IMR-90 (cell line): ENCODE results near the gene EHMT1. TPM values are rescaled to one million over a fixed set of nuclear protein-coding genes. Genes with fewer than 3 reads are reported as not detected.

Experiments
- ATAC-seq: fragments of 200-7000 bp; cut with Tn5 transposase; 2 replicates; pipeline ENCODE4 v1.9.1; 2020; ENCODE audit warnings: low read depth, mild to moderate bottlenecking, moderate library complexity
- BruUV-seq: library from RNA; stranded (reverse); fragments of 400-500 nt; replicated peaks from 2 replicates; lab custom pipeline; 2021; lab: Mats Ljungman, UMichigan
- CTCF ChIA-PET: fragments of 300-600 bp; formaldehyde crosslinking; extraction: SDS; loops from one replicate; lab custom pipeline; 2021; ENCODE audit warnings: antibody characterized with exemption; lab: Yijun Ruan, JAX
- POLR2A ChIA-PET: fragments of 300-600 bp; sonication (Branson Sonifier 250); formaldehyde crosslinking; loops from one replicate; lab custom pipeline; 2022; ENCODE audit warnings: antibody characterized with exemption; ENCODE audit not compliant: unreplicated experiment; lab: Charles Lee
- DNase-seq: peaks from one replicate; pipeline ENCODE4 v3.0.0; 2013
- H2AFZ ChIP-seq: replicated peaks from 2 replicates; pipeline ENCODE3; 2013; ENCODE audit warnings: low read length, mild to moderate bottlenecking; ENCODE audit not compliant: poor library complexity
- H2AK5ac ChIP-seq: 2 replicates; pipeline ENCODE4 v1.6.1; 2013; ENCODE audit warnings: low read depth, low read length, inconsistent platforms
- H2AK9ac ChIP-seq: replicated peaks from 2 replicates; pipeline ENCODE3; 2013; ENCODE audit warnings: mild to moderate bottlenecking, low read depth, low read length, moderate library complexity; ENCODE audit not compliant: poor library complexity
- H2BK120ac ChIP-seq: 2 replicates; pipeline ENCODE4 v1.6.1; 2013; ENCODE audit warnings: low read depth, low read length, inconsistent platforms
- H2BK15ac ChIP-seq: 3 replicates; pipeline ENCODE4 v1.6.1; 2013; ENCODE audit warnings: low read depth, low read length, inconsistent platforms
- H2BK20ac ChIP-seq: 2 replicates; pipeline ENCODE4 v1.6.1; 2013; ENCODE audit warnings: low read depth, mild to moderate bottlenecking, inconsistent platforms, low read length, moderate library complexity
- H2BK5ac ChIP-seq: 2 replicates; pipeline ENCODE4 v1.6.1; 2013; ENCODE audit warnings: mild to moderate bottlenecking, low read depth, low read length, inconsistent platforms; ENCODE audit not compliant: poor library complexity, severe bottlenecking
- H3K14ac ChIP-seq: replicated peaks from 2 replicates; pipeline ENCODE4 v1.6.1; 2013; ENCODE audit warnings: low read depth, low read length, inconsistent platforms
- H3K18ac ChIP-seq: 2 replicates; pipeline ENCODE4 v1.6.1; 2013; ENCODE audit warnings: low read depth, low read length, control low read depth
- H3K23ac ChIP-seq: 2 replicates; pipeline ENCODE4 v1.6.1; 2013; ENCODE audit warnings: low read depth, low read length, inconsistent platforms
- H3K27ac ChIP-seq: 2 replicates; pipeline ENCODE4 v1.5.1; 2013; ENCODE audit warnings: mild to moderate bottlenecking, control low read depth, low read length; ENCODE audit not compliant: insufficient read depth
- H3K27me3 ChIP-seq: 2 replicates; pipeline ENCODE4 v1.6.1; 2013; ENCODE audit warnings: low read length; ENCODE audit not compliant: control insufficient read depth, insufficient read depth
- H3K36me3 ChIP-seq: 2 replicates; pipeline ENCODE4 v1.6.1; 2013; ENCODE audit warnings: low read length, mixed read lengths; ENCODE audit not compliant: control insufficient read depth, insufficient read depth
- H3K4ac ChIP-seq: 2 replicates; pipeline ENCODE4 v1.6.1; 2013; ENCODE audit warnings: low read depth, low read length, inconsistent platforms
- H3K4me1 ChIP-seq: 2 replicates; pipeline ENCODE4 v1.6.1; 2013; ENCODE audit warnings: low read length, mixed read lengths; ENCODE audit not compliant: control insufficient read depth, insufficient read depth
- H3K4me2 ChIP-seq: 2 replicates; pipeline ENCODE4 v1.6.1; 2013; ENCODE audit warnings: low read depth, mild to moderate bottlenecking, control low read depth, low read length, moderate library complexity
- H3K4me3 ChIP-seq: 2 replicates; pipeline ENCODE4 v1.5.1; 2013; ENCODE audit warnings: low read depth, mild to moderate bottlenecking, control low read depth, low read length, moderate library complexity; ENCODE audit not compliant: insufficient read depth
- H3K56ac ChIP-seq: 2 replicates; pipeline ENCODE4 v1.6.1; 2013; ENCODE audit warnings: low read length, inconsistent platforms; ENCODE audit not compliant: insufficient read depth; ENCODE audit errors: extremely low read depth
- H3K79me1 ChIP-seq, 2 experiments: 2 replicates each; pipeline ENCODE4 v1.6.1; 2013; ENCODE audit warnings: low read length in 2 of 2, inconsistent platforms in 1 of 2, low read depth in 1 of 2
- H3K9ac ChIP-seq: 2 replicates; pipeline ENCODE4 v1.6.1; 2013; ENCODE audit warnings: low read depth, low read length, control low read depth
- H3K9me1 ChIP-seq: 2 replicates; pipeline ENCODE4 v1.6.1; 2013; ENCODE audit warnings: low read length, inconsistent platforms; ENCODE audit not compliant: insufficient read depth
- H3K9me3 ChIP-seq: 2 replicates; pipeline ENCODE4 v1.6.1; 2013; ENCODE audit warnings: low read length; ENCODE audit not compliant: control insufficient read depth, insufficient read depth
- H4K20me1 ChIP-seq: 2 replicates; pipeline ENCODE4 v1.6.1; 2013; ENCODE audit warnings: low read length, inconsistent platforms; ENCODE audit not compliant: insufficient read depth
- H4K5ac ChIP-seq: 2 replicates; pipeline ENCODE4 v1.6.1; 2013; ENCODE audit warnings: mild to moderate bottlenecking, low read depth, low read length, control low read depth
- H4K8ac ChIP-seq, 2 experiments: 2 replicates each; pipeline ENCODE4 v1.6.1; 2013; ENCODE audit warnings: low read depth in 2 of 2, low read length in 2 of 2, control low read depth in 1 of 2, inconsistent platforms in 1 of 2
- H4K91ac ChIP-seq: 2 replicates; pipeline ENCODE4 v1.6.1; 2013; ENCODE audit warnings: low read depth, low read length, inconsistent platforms; ENCODE audit not compliant: insufficient read depth
- FOS ChIP-seq: fragments of 150-350 bp; IDR thresholded peaks from 2 replicates; pipeline ENCODE4 v1.6.1; 2016; ENCODE audit warnings: low read depth, low read length
- MAFK ChIP-seq: IDR thresholded peaks from 2 replicates; pipeline ENCODE4 v1.6.1; 2012; ENCODE audit warnings: low read depth, low read length, improper control_type of control experiment
- MAZ ChIP-seq: IDR thresholded peaks from 2 replicates; pipeline ENCODE4 v1.6.1; 2012; ENCODE audit warnings: low read depth, mild to moderate bottlenecking, low read length, improper control_type of control experiment, moderate library complexity, borderline replicate concordance
- POLR2A ChIP-seq: IDR thresholded peaks from 2 replicates; pipeline ENCODE4 v1.6.1; 2012; ENCODE audit warnings: mild to moderate bottlenecking, low read depth, low read length
- RAD21 ChIP-seq: IDR thresholded peaks from 2 replicates; pipeline ENCODE4 v1.6.1; 2012; ENCODE audit warnings: low read length, improper control_type of control experiment
- RCOR1 ChIP-seq: IDR thresholded peaks from 2 replicates; pipeline ENCODE4 v1.6.1; 2012; ENCODE audit warnings: mild to moderate bottlenecking, low read length, improper control_type of control experiment; ENCODE audit not compliant: insufficient replicate concordance
- RFX5 ChIP-seq: IDR thresholded peaks from 2 replicates; pipeline ENCODE4 v1.8.0; 2012; ENCODE audit warnings: low read depth, mild to moderate bottlenecking, low read length, moderate library complexity
- WGBS, 2 experiments: methylation state at CpG; one replicate each; pipeline versions ENCODE4 v1.1.5 to v1.1.7; 2013; ENCODE audit warnings: missing lambda C conversion rate in 2 of 2; ENCODE audit not compliant: insufficient read length in 1 of 2; ENCODE audit errors: extremely low coverage in 2 of 2; 5-methylcytosine and 5-hydroxymethylcytosine counted together
- dilution Hi-C: fragments of 300-500 bp; cut with HindIII; formaldehyde crosslinking; loops from one replicate; pipeline ENCODE4 v1.14.3; 2018; ENCODE audit warnings: low sequenced_read_pairs; ENCODE audit not compliant: unreplicated experiment
- in situ Hi-C: fragments of 300-500 bp; cut with MboI; formaldehyde crosslinking; loops from 3 replicates; pipeline ENCODE4 v1.14.3; 2019; ENCODE audit warnings: low sequenced_read_pairs, inconsistent platforms, mixed read lengths
- intact Hi-C: fragments of 100-400 bp; cut with micrococcal nuclease; formaldehyde crosslinking; loops from 2 replicates; pipeline ENCODE4 v1.10.0; 2022
- polyA plus RNA-seq, 3 experiments: library from polyadenylated mRNA; depleted of rRNA; stranded (reverse); fragments of >200 nt; gene quantifications; 2 replicates each; pipeline ENCODE4 v1.2.3, GENCODE V29; 2012; ENCODE audit warnings: low replicate concordance in 1 of 3
- total RNA-seq: library from RNA; depleted of rRNA; stranded (reverse); fragments of >200 nt; gene quantifications from 2 replicates; pipeline ENCODE4 v1.2.3, GENCODE V29; 2012
- TF ChIP-seq, protein P1 (sequence below): fragments of 150-350 bp; IDR thresholded peaks from 2 replicates; pipeline ENCODE4 v1.6.1; 2017; ENCODE audit warnings: mild to moderate bottlenecking, antibody characterized with exemption, low read length, low read depth
- TF ChIP-seq, protein P2 (sequence below): fragments of 150-350 bp; IDR thresholded peaks from 2 replicates; pipeline ENCODE4 v1.6.1; 2016; ENCODE audit warnings: low read depth, mild to moderate bottlenecking, low read length, moderate library complexity, borderline replicate concordance

The EHMT1 gene
- total and polyA plus RNA-seq, 2 of the 4 experiments (the other 2 are of a cell fraction) = 32.8 to 35.1 TPM

DNA sequence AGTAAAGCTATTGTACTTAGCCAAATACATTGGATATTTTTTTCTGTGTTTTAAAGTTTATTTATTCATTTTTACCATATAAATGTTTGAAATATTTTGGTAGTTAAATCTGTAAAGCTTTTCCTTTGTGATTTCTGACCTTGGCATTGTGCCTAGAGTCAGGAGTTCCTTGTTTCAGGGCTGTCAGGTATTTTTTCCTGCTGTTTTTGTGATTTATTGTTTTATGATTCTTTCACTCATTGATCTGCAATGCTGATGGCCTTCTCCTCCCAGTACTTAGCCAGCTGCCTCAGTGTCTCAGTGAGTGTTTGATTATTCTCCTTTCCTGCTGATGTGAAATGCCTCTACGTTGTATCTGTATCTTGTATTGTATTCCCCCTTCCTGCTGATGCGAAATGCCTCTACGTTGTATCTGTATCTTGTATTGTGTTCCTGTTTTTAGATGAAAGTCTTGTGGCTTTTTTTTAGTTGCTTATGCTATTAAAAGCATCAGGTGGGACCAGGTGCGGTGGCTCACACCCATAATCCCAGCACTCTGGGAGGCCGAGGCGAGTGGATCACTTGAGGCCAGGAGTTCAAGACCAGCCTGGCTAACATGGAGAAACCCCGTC is 61.0 kb downstream of the EHMT1 start:
- ChIA-PET CTCF (no interaction called here), POLR2A (no interaction called here)
- H3K4me1 ChIP-seq = peaks cover 15% of the 10 kb centered on the region
- no peak overlapping the region for H3K4me3 ChIP-seq
- H3K56ac ChIP-seq = no peak overlapping the region
- DNase-seq (no peak), ATAC-seq (no peak)
- H3K36me3 ChIP-seq = peaks cover 2% of the 10 kb centered on the region; the same call in 1 of the 2 replicates
- dilution Hi-C loops (no loop called here), intact Hi-C loops (no loop called here), in situ Hi-C loops (no loop called here)
- H3K27ac ChIP-seq = no peak overlapping the region
- no peak overlapping the region for H4K91ac ChIP-seq
- no peak overlapping the region for H3K23ac ChIP-seq
- H2BK120ac ChIP-seq = no peak overlapping the region
- no peak overlapping the region for H3K18ac ChIP-seq
- WGBS, 2 experiments = no CpG with 5 or more reads among the region's 7 CpGs
- no peak overlapping the region for H2BK15ac ChIP-seq
- peaks cover 64% of the 10 kb centered on the region for H4K20me1 ChIP-seq
- TF ChIP-seq RFX5 (no peak), RCOR1 (no peak), POLR2A (no peak), MAFK (no peak), FOS (no peak), RAD21 (no peak), MAZ (no peak)
- TF ChIP-seq, protein P1, sequence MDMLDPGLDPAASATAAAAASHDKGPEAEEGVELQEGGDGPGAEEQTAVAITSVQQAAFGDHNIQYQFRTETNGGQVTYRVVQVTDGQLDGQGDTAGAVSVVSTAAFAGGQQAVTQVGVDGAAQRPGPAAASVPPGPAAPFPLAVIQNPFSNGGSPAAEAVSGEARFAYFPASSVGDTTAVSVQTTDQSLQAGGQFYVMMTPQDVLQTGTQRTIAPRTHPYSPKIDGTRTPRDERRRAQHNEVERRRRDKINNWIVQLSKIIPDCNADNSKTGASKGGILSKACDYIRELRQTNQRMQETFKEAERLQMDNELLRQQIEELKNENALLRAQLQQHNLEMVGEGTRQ = no peak
- TF ChIP-seq, protein P2, sequence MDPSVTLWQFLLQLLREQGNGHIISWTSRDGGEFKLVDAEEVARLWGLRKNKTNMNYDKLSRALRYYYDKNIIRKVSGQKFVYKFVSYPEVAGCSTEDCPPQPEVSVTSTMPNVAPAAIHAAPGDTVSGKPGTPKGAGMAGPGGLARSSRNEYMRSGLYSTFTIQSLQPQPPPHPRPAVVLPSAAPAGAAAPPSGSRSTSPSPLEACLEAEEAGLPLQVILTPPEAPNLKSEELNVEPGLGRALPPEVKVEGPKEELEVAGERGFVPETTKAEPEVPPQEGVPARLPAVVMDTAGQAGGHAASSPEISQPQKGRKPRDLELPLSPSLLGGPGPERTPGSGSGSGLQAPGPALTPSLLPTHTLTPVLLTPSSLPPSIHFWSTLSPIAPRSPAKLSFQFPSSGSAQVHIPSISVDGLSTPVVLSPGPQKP = no peak
- no peak overlapping the region for H3K4me2 ChIP-seq
- H4K5ac ChIP-seq = no peak overlapping the region
- no peaks in the 10 kb centered on the region for H3K27me3 ChIP-seq
- H2BK20ac ChIP-seq = no peak overlapping the region
- H3K9me3 ChIP-seq = no peaks in the 10 kb centered on the region
- H4K8ac ChIP-seq = no peak overlapping the region
- no peak overlapping the region for H3K4ac ChIP-seq
- H3K14ac ChIP-seq = no peak overlapping the region
- H2BK5ac ChIP-seq = no peak overlapping the region
- no peak overlapping the region for H2AK5ac ChIP-seq
- no peak overlapping the region for H2AK9ac ChIP-seq
- H2AFZ ChIP-seq = no peak overlapping the region
- peaks cover 37 to 73% of the 10 kb centered on the region in 2 experiments for H3K79me1 ChIP-seq
- BruUV-seq = no TSS peak
- no peak overlapping the region for H3K9ac ChIP-seq
- H3K9me1 ChIP-seq = peaks cover 18% of the 10 kb centered on the region; the same call in 1 of the 2 replicates
